GM06990 (cell line): ENCODE measurements around the gene APOL3.

Source experiments
- DNase-seq: peaks from one replicate; pipeline ENCODE4 v3.0.0-alpha.2; 2011; ENCODE audit not compliant: insufficient read length; ENCODE audit errors: extremely low read depth
- H3K27me3 ChIP-seq: replicated peaks from 2 replicates; pipeline ENCODE4 v1.6.0; 2011; ENCODE audit warnings: low read length; ENCODE audit not compliant: control insufficient read depth, insufficient read depth
- H3K36me3 ChIP-seq: 2 replicates; pipeline ENCODE4 v1.5.1; 2011; ENCODE audit warnings: low read length; ENCODE audit not compliant: control insufficient read depth, insufficient read depth
- H3K4me3 ChIP-seq: replicated peaks from 2 replicates; pipeline ENCODE4 v1.5.1; 2011; ENCODE audit warnings: low read depth, mild to moderate bottlenecking, control low read depth, low read length
- CTCF ChIP-seq: IDR thresholded peaks from 2 replicates; pipeline ENCODE4 v1.5.1; 2011; ENCODE audit warnings: low read length, control low read depth, mild to moderate bottlenecking, inconsistent platforms; ENCODE audit not compliant: insufficient read depth, poor library complexity, severe bottlenecking

APOL3 gene

GRCh38 chr22:36180038-36180880, 19.7 kb upstream of the APOL3 start:
- Histone ChIP-seq H3K36me3 (no peaks in the 10 kb centered on the region), H3K4me3 (no peak overlapping the region), H3K27me3 (no peaks in the 10 kb centered on the region; the same call in none of the 2 replicates)
- TF ChIP-seq CTCF, result peak; percentile 95
- no peak for DNase-seq

DNA sequence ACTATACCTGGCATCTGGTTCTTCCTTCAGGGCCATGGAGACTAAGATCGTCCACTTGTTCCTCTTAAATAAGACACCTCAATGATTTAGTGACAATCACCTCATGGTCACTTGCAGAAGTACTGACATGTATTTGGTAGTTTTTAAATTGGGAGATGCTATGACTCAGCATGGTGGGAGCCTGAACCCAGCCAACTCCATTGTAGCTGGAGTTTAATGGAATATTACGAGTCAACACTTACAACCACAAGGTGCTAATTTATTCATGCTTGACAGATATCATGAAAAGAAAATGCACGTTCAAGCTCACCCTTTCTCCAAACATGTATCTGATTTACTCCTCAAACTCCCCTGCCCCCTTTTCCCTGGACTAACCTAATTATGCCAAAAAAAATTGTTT, 16.6 kb upstream of the APOL3 start:
- no peak for DNase-seq
- no peak for TF ChIP-seq CTCF

DNA sequence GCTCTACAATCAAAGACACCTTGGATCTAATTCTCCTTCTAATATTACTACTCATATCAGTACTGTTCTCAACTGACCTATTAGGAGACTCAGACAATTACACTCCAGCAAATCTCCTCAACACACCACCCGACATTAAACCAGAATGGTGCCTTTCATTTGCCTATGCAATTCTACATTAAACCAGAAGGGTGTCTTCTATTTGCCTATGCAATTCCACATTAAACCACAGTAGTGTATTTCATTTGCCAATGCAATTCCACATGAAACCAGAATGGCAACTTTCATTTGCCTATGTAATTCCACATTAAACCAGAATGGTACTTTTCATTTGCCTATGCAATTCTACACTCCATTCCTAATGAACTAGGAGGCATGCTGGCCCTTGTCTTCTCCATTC, 15.3 kb upstream of the APOL3 start:
- no peak overlapping the region for H3K4me3 ChIP-seq
- TF ChIP-seq CTCF, result no peak

More for the DNA sequence above, 16.6 kb upstream of the APOL3 start:
- H3K27me3 ChIP-seq, result no peaks in the 10 kb centered on the region
- no peaks in the 10 kb centered on the region for H3K36me3 ChIP-seq
- no peak overlapping the region for H3K4me3 ChIP-seq

DNA sequence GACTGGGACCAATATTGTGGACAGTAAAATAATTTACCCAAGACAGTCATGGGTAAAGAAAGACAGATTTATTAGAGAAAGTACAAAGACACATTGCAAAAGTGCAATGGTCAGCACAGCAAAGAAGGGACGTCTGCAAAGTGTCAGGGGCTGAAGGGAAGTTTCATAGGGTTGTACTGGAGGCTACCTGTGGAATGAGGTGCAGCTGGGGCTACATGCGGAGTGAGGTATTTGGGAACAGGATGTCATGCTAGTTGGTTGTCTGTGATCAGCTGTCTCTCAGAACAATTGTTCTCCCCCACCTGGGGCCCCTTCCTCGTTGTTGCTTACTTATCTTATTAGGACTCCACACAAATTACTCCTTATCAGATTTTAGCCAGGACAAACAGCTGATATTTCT, 11.4 kb upstream of the APOL3 start:
- DNase-seq, result no peak
- Histone ChIP-seq H3K36me3 (no peaks in the 10 kb centered on the region), H3K27me3 (no peaks in the 10 kb centered on the region), H3K4me3 (no peak overlapping the region)
- no peak for TF ChIP-seq CTCF

More for the DNA sequence above, 15.3 kb upstream of the APOL3 start:
- Histone ChIP-seq H3K27me3 (no peaks in the 10 kb centered on the region), H3K36me3 (no peaks in the 10 kb centered on the region)
- DNase-seq, result no peak

DNA sequence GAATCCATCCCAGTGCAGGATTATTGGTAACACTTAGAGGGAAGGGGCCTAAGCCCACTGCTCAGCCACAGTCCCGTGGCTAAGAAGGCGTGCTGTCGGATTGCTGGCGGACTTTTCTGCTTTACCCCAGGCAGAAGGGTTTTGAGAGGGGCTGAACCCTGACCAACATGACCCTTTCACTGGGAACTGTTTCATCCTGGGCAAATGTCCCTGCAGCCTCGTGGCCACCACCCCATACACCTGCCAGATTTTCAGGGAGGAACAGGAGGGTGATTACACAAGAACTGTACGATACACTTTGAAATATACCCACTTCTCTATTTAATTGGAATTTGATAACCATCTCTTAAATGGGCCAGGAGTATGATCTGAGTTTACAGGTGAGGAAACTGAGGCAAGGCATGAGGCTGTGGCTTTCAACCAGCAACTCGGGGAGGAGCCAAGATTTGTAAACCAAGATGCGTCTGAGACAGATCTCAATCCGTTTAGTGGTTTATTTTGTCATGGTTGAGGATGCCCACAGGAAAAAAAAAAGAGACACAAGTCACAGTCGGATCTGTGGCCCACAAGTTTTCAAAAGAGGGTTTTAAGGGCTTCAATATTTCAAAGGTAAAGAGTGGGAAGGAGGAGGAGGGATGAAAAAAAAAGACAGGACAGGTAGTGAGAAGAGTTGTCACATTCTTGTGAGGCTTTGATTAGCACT, 6.1 kb upstream of the APOL3 start:
- no peak overlapping the region for H3K4me3 ChIP-seq
- H3K27me3 ChIP-seq, result no peaks in the 10 kb centered on the region
- DNase-seq, result no peak
- no peak for TF ChIP-seq CTCF
- no peaks in the 10 kb centered on the region for H3K36me3 ChIP-seq
